Heart left ventricle (tissue), 16 donors: ENCODE data around the gene UBE2B. TPM values are rescaled to one million over a fixed set of nuclear protein-coding genes. Genes with fewer than 3 reads are reported as not detected.

Source experiments
- ATAC-seq, 4 donors: fragments of 200-7000 bp; cut with Tn5 transposase; one replicate each; pipeline ENCODE4 v1.9.1; 2020 to 2022; ENCODE audit warnings: moderate library complexity in 4 of 4, mild to moderate bottlenecking in 3 of 4, moderate number of reproducible peaks in 1 of 4
- DNase-seq, 5 donors: peaks; one replicate each; pipeline ENCODE4 v3.0.0-alpha.2; 2020
- H3K27ac ChIP-seq, 12 donors: fragments of 200-600 bp; sonication (generic) in 4 of 12; one replicate each; pipeline versions ENCODE4 v1.5.0 to v1.8.0; 2016 to 2022; ENCODE audit warnings: mild to moderate bottlenecking in 2 of 12
- H3K27me3 ChIP-seq, 9 donors: fragments of 200-600 bp; sonication (generic) in 2 of 9; one replicate each; pipeline versions ENCODE4 v1.5.1 to v1.8.0; 2016 to 2022; ENCODE audit warnings: mild to moderate bottlenecking in 3 of 9
- H3K36me3 ChIP-seq, 9 donors: fragments of 200-600 bp; sonication (generic) in 2 of 9; one replicate each; pipeline versions ENCODE4 v1.5.0 to v1.8.0; 2018 to 2022; ENCODE audit warnings: mild to moderate bottlenecking in 2 of 9
- H3K4me1 ChIP-seq, 12 donors: fragments of 200-600 bp; sonication (generic) in 4 of 12; one replicate each; pipeline versions ENCODE4 v1.5.0 to v1.8.0; 2016 to 2022; ENCODE audit warnings: mild to moderate bottlenecking in 3 of 12
- H3K4me3 ChIP-seq, 12 donors: fragments of 200-600 bp; sonication (generic) in 4 of 12; one replicate each; pipeline versions ENCODE4 v1.5.0 to v1.8.0; 2017 to 2022; ENCODE audit warnings: mild to moderate bottlenecking in 9 of 12, moderate library complexity in 4 of 12
- H3K9me3 ChIP-seq, 12 donors: fragments of 200-600 bp; sonication (generic) in 4 of 12; one replicate each; pipeline versions ENCODE4 v1.5.0 to v1.8.0; 2016 to 2022; ENCODE audit warnings: mild to moderate bottlenecking in 1 of 12
- POLR2A ChIP-seq, 2 donors: fragments of 450-650 bp; IDR thresholded peaks; one replicate each; pipeline ENCODE4 v1.6.1; 2017; ENCODE audit warnings: antibody characterized with exemption in 2 of 2, mild to moderate bottlenecking in 2 of 2, moderate library complexity in 2 of 2
- WGBS, 4 donors: extraction: QIAGEN DNeasy Blood & Tissue Kit in 2 of 4; methylation state at CpG; one replicate each; pipeline versions ENCODE4 v1.1.5 to v1.1.7; 2013 to 2018; 5-methylcytosine and 5-hydroxymethylcytosine counted together
- intact Hi-C, 10 donors: fragments of 100-400 bp; cut with DNase I; formaldehyde crosslinking; loops; one replicate each; pipeline versions ENCODE4 v1.11.1 to v1.14.2; 2022
- polyA plus RNA-seq, 2 donors: library from polyadenylated mRNA; stranded (reverse); fragments of 200-250 nt; gene quantifications; one replicate each; pipeline ENCODE4 v1.2.3, GENCODE V29; 2013
- total RNA-seq, 9 donors: library from RNA; depleted of rRNA in 2 of 9; stranded (reverse); fragments of >200 nt in 2 of 9; fragmentation: NEBNext Ultra II Directional in 3 of 9; extraction: Animal tissue kit (Norgen Biotek cat#: 25700) in 3 of 9; gene quantifications; one replicate each; pipeline versions ENCODE4 v1.1.0 to v1.2.4, GENCODE V29; 2016 to 2023
- TF ChIP-seq, protein P1 (sequence below), 12 donors: fragments of 200-600 bp; sonication (generic) in 4 of 12; IDR thresholded peaks; one replicate each; pipeline versions ENCODE4 v1.5.0 to v1.8.0; 2018 to 2022; ENCODE audit warnings: antibody characterized with exemption in 12 of 12, mild to moderate bottlenecking in 5 of 12
- donor health status: ischemic (EF 13 %, LVEDD 7.1; RV severe dilation, severe dysfunction).
- donor health status: healthy with polysubstance abuse.
- donor health status: DM: no; HTN: yes; CAD: no.
- donor health status: DM: no; HTN: no; CAD: no.
- donor health status: ischemic (EF 25% LVEDD 6.9; RV normal size, moderate dysfunction).
- donor health status: ischemic (EF 25% LVEDD 5.7; RV mildly dilated, moderate dysfunction).
- donor health status: healthy.
- donor health status: DM: yes; HTN: yes; CAD: no.
- donor health status: ischemic (EF 35%, LVEDD 5.7; RV mildly dilated, moderate dysfunction).
- donor health status: nonischemic (EF 11% LVEDD 7.7; RV severe dilation, severe dysfunction).
- donor health status: DM: yes; HTN: yes; CAD: no.
- donor health status: PGD.
- donor health status: ischemic (EF 29% LVEDD 5.4; RV normal size, mild dysfunction).
- donor health status: nonischemic (EF 23%, LVEDD 6.1; RV moderate dilation, normal function).

Gene UBE2B
- total and polyA plus RNA-seq, 11 donors, result 62.8 to 230 (median 188) TPM

DNA sequence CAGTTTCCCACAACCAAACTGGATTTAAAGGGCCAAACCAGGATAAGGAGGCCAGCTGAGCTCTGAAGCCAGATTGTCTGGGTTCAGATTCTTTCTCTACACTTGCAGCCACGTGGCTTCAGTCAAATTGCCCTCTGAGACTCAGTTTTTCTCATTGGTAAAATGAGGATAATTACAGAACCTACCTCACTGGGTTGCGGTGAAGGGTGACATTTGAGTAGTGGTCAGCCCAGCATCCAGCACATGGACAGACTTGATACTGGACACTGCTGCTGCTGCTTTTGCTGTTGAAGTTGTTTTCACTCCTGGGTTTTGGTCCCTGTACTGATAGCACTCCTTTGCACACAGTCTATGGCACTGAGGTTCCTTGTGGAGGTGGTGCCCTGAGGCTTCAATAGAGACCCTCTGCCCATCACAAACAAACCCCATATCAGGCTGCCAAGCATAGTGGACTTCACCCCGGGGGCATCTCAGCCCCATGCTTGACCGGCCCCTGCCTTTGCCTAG lies 66.0 kb downstream of the UBE2B start:
- Histone ChIP-seq H3K4me3 (peak overlapping the region in 1 of 12 donors; percentile 20), H3K27me3 (no peaks in the 10 kb centered on the region), H3K36me3 (no peaks in the 10 kb centered on the region), H3K9me3 (no peaks in the 10 kb centered on the region), H3K4me1 (peaks cover 18 to 40% (median 37%) of the 10 kb centered on the region in 12 donors), H3K27ac (peak overlapping the region; percentile 41 to 95 (median 84))
- TF ChIP-seq POLR2A (IDR thresholded peaks at IDR 0.05), result no peak
- TF ChIP-seq, protein P1, sequence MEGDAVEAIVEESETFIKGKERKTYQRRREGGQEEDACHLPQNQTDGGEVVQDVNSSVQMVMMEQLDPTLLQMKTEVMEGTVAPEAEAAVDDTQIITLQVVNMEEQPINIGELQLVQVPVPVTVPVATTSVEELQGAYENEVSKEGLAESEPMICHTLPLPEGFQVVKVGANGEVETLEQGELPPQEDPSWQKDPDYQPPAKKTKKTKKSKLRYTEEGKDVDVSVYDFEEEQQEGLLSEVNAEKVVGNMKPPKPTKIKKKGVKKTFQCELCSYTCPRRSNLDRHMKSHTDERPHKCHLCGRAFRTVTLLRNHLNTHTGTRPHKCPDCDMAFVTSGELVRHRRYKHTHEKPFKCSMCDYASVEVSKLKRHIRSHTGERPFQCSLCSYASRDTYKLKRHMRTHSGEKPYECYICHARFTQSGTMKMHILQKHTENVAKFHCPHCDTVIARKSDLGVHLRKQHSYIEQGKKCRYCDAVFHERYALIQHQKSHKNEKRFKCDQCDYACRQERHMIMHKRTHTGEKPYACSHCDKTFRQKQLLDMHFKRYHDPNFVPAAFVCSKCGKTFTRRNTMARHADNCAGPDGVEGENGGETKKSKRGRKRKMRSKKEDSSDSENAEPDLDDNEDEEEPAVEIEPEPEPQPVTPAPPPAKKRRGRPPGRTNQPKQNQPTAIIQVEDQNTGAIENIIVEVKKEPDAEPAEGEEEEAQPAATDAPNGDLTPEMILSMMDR (IDR thresholded peaks at IDR 0.05), result no peak
- intact Hi-C loops, result loop anchor here in 5 of 10 donors (2.0 to 10.0 kb wide), 5 partner anchors 25 to 127 kb away; no protein-coding TSS in a partner anchor
- WGBS, 4 donors, result 73 to 94% (median 91%) methylated on average over 2 to 4 of the region's 4 CpGs
- no peak for ATAC-seq
- DNase-seq, result no peak

DNA sequence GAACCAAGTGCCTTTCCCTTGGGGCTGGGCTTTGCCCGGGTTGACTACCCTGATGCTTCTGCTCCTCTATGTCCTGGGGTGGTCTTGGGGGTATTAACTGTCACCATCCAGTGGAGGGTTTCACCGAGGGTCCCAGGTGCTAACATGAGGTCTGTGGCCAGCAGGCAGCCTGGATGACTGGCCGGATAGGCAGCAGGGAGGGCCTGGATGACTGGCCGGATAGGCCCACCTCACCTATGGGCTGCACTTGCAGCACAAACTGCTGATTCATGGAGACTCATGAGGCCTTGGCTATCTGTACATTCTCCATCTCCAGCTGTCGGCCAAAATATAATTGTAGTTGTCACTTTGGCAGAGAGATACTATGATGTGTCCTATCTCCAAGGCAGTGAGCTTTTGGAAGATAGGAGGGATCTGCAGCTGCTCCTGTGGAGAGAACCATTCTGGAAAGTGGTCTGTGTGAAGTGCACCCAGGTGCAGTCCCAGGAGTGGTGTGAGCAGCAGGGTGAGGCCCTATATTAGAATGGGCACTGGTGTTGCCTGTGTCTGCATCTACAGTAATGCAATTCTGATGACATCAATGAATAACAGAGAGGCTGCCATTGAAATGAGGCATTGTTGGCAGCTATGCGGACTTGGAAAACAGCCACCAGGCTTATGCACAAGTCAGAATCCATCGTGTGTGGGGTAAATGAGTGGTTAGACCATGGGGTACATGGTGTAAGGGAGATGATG lies 66.6 kb downstream of the UBE2B start:
- H3K4me3 ChIP-seq, result no peak overlapping the region
- WGBS, 4 donors, result 65 to 71% (median 67%) methylated on average over 5 to 7 of the region's 7 CpGs
- H3K4me1 ChIP-seq, result peaks cover 18 to 40% (median 37%) of the 10 kb centered on the region in 12 donors
- DNase-seq (peak in 1 of 5 donors; percentile 69), ATAC-seq (peak; percentile 7 to 18 (median 10))
- intact Hi-C loops, result loop anchor here in 6 of 10 donors (1.0 to 10.0 kb wide), 7 partner anchors 25 to 127 kb away; partner anchors contain the start of gene UBE2B (in 1 of the 6)
- no peaks in the 10 kb centered on the region for H3K9me3 ChIP-seq
- TF ChIP-seq, protein P1 (IDR thresholded peaks at IDR 0.05), result no peak
- no peak for TF ChIP-seq POLR2A (IDR thresholded peaks at IDR 0.05)
- H3K36me3 ChIP-seq, result no peaks in the 10 kb centered on the region
- peak overlapping the region; percentile 63 to 95 (median 84) for H3K27ac ChIP-seq
- no peaks in the 10 kb centered on the region for H3K27me3 ChIP-seq

DNA sequence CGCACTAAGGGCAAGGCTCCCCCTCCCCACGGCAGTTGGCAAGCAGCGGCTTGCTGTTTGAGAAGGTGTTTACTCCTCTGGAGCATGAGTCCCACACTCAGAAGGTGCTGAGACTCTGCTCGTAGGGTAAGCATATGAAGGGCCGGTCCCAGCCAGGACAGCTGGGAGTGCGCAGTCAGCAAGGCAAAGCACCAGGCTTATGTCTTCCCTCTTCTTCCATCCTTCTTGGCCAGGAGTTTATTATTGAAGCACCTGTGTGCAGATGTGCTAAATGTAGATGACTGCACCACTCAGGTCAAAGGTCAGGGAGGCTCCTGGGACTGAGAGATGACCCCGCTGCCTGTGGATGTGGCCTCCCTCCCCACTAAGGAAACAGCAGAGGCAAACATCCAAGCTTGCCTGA lies 67.4 kb downstream of the UBE2B start:
- intact Hi-C loops, result loop anchor here in 3 of 10 donors (1.0 to 10.0 kb wide), 5 partner anchors 26 to 126 kb away; partner anchors contain the start of gene UBE2B (in 1 of the 3)
- H3K27me3 ChIP-seq, result no peaks in the 10 kb centered on the region
- 78 to 87% (median 80%) methylated on average over 7 of the region's 7 CpGs for WGBS, 4 donors
- H3K36me3 ChIP-seq, result no peaks in the 10 kb centered on the region
- peaks cover 18 to 40% (median 37%) of the 10 kb centered on the region in 12 donors for H3K4me1 ChIP-seq
- peak overlapping the region; percentile 43 to 95 (median 84) for H3K27ac ChIP-seq
- no peaks in the 10 kb centered on the region for H3K9me3 ChIP-seq
- peak in 2 of 5 donors; percentile 33 to 37 for DNase-seq
- no peak for ATAC-seq
- H3K4me3 ChIP-seq, result peak overlapping the region in 1 of 12 donors; percentile 11
- no peak for TF ChIP-seq POLR2A (IDR thresholded peaks at IDR 0.05)
- TF ChIP-seq, protein P1 (IDR thresholded peaks at IDR 0.05), result no peak

DNA sequence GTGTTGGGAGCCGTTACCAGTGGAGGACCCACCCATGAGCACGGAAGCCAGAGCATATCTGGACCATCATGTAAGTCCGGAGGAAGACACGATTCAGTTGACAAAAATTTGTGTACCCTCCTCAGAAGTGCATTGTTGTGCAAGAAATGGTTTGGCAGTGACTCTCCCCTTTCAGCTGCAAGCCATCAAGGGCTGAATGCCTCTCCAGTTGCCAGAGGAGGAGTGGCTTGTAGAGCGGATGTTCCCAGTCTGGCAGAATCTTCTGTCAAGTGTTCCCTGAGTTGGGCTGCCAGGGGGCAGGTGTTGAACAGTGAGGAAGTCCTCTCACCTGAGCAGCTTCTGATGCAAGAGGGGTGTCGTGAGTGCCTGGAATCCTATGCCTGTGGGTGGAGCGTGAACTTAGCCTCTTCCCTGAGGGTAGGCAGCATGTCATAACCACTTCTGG lies 67.9 kb downstream of the UBE2B start:
- peak overlapping the region; percentile 43 to 95 (median 84) for H3K27ac ChIP-seq
- peak; percentile 66 to 81 (median 72) for ATAC-seq
- no peak for TF ChIP-seq POLR2A (IDR thresholded peaks at IDR 0.05)
- TF ChIP-seq, protein P1 (IDR thresholded peaks at IDR 0.05), result peak in 2 of 12 donors; percentile 13 to 20
- H3K36me3 ChIP-seq, result no peaks in the 10 kb centered on the region
- 22 to 35% (median 25%) methylated on average over 7 of the region's 7 CpGs for WGBS, 4 donors
- intact Hi-C loops, result loop anchor here in 2 of 10 donors (1.0 to 10.0 kb wide), 4 partner anchors 26 to 126 kb away; partner anchors contain the start of gene UBE2B (in 1 of the 2)
- DNase-seq, result peak; percentile 69 to 91 (median 79)
- H3K27me3 ChIP-seq, result no peaks in the 10 kb centered on the region
- H3K4me1 ChIP-seq, result peaks cover 18 to 40% (median 37%) of the 10 kb centered on the region in 12 donors
- H3K4me3 ChIP-seq, result peak overlapping the region in 1 of 12 donors; percentile 11
- no peaks in the 10 kb centered on the region for H3K9me3 ChIP-seq
